HCEC 1CT (cell line): ENCODE measurements around the gene SCYGR1.
A peak's percentile ranks its signal among the peaks of the same experiment; 100 is the strongest.
"Not testable (repeated sequence)": the region's sequence is repeated elsewhere in the genome, so short reads cannot be mapped to it uniquely, and the experiment has no call there.

Experiments used
- DNase-seq: peaks from one replicate; pipeline ENCODE4 v3.0.0-alpha.2; 2017

Gene SCYGR1

DNA sequence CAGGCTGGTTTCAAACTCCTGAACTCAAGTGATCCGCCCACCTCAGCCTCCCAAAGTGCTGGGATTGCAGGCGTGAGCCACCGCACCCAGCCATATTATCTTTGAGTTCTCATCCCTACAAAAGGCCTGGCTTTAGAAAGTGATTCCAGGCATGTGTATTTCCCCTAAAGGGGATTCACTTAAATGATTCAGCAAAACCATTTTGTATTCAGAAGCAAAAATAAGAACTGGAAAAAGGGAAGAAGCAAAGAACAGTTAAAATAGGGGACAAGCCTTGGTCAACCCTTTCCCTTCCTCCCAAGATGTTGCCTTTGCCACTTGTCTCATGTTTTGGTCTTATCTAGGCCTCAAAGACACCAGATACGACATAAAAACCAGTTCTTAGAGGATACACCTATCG is 19.2 kb downstream of the SCYGR1 start:
- no peak for DNase-seq

- no peak for DNase-seq
Observed at GRCh38 chr2:227367427-227367795, 20.3 kb downstream of the SCYGR1 start.

DNA sequence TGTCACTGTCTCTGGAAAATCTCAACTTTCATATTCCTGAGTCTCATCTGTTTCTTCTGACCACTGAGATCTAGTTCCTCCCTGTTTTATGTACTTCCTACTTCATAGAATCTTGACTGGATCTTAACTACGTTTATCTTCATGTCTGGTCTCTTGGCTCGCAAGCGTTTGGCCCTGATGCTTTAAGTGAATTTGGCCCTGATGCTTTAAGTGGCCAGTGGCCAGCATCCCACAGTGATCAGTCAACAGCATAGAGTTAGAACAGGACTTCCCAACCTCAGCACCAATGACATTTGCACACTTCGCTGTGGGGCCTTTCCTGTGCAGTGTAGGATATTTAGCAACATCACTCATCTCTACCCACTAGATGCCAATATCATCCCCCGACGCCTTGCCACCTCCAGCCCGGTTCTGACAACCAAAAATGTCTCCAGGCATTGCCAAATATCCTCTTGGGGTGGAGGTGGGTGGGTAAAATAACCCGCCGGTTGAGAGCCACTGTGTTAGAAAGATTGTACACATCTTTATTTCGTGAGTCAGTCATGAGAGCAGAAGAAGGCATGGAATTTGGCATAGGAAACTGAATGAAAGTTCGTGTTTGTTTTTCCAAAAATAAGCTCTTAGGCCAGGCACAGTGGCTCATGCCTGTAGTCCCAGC is 20.9 kb downstream of the SCYGR1 start:
- peak; percentile 88 for DNase-seq

DNA sequence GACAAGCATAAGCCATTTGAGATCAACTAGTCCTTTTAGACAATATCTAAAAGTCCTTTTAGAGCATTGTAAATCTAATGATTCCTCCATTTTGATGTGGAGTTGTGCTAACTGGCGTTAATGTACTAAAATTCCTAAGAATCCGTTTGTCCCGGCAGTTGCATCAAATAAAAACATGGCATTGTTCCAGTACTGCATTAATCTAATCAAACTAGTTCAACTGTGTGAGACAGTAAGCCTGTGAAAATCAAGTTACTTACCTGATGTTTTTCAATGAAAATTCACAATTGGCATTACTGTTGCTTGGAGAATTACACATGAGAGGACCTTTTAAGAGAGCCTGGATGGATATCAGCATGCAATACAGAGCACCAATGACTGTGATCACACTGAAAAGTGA is 21.9 kb downstream of the SCYGR1 start:
- peak; percentile 5 for DNase-seq

DNA sequence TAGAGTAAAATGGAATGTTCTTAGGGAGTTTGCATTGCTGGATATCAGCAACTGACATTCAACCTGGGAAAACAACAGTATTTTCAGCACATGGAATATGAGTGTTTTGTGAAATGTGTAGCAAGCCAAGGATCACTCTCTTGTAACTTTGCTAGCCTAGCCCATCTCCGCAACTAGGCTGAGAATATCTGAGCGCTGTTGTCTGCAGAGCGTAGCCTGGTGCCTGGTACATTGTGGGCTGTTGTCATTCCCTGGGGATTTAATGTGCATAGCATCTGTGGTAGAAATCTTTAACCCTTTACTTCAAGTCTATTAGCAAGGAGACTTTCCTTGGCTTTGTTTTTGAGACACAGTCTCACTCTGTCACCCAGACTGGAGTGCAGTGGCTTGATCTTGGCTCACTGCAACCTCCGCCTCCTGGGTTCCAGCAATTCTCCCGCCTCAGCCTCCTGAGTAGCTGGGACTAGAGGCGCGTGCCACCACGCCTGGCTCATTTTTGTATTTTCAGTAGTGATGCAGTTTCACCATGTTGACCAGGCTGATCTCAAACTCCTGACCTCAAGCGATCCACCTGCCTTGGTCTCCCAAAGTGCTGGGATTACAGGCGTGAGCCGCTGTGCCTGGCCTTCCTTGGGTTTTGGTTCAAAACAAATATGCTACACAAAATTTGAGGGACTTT is 23.0 kb downstream of the SCYGR1 start:
- not testable (repeated sequence) for DNase-seq

DNA sequence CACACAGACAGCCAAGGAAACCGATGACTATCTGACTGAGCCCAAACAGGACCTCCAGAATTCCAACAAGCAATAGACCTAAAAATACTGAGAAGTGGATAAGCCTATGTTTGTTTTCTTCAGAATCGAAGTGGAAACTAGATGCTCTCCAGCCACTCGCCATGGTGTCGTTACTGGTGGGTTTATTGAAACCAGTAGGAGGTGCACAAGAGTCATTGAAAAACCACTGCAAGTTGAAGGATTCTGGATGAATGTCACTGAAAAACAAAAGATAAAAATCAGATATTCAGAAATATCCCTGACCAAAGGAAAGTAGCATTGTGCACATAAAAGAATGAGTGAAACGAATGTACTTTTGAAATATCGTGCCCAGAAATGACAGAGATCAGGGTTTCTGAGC is 24.0 kb downstream of the SCYGR1 start:
- peak; percentile 10 for DNase-seq

- no peak for DNase-seq
Observed at GRCh38 chr2:227360351-227360750, 27.4 kb downstream of the SCYGR1 start.

DNA sequence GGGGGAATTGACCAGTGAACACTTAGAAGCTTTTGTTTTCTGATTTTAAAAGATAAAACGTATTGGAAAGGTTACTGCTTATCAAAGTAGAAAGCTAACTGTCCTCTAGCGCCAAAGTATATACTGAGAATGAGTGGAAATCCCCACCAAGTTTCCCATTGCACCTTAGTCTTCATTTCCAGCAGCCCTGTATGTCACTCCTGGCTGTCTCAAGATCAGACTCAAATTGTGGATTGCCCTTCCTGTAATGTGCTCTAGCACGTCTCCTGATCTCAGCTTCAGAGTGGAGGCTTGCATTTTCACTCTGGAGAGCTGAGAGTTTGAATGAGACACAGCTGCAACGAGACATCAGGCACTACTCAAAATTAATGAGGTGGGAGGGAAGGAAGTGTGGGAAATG is 36.1 kb downstream of the SCYGR1 start:
- no peak for DNase-seq

GRCh38 chr2:227349989-227350612 is 37.6 kb downstream of the SCYGR1 start:
- DNase-seq, result no peak

GRCh38 chr2:227348324-227348723 is 39.4 kb downstream of the SCYGR1 start:
- no peak for DNase-seq

DNA sequence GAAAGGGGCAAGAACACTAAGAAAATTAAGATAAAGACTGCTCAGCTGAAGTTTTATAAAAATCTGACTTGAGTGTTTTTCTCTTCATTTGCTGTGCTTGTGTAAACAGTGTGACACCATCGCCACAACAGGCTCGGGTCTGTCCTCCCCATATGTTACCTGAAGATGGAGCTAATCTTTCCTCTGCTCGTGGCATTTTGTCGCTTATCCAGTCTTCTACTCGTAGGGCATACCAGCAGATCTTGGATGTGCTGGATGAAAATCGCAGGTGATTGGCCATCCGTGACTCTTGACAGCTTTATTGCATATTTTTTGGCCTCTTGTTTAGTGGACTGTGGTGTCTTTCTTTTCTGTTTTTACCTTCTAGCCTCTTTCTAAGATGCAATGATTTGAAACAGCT is 40.6 kb downstream of the SCYGR1 start:
- no peak for DNase-seq

- DNase-seq, result no peak
Observed at GRCh38 chr2:227344231-227344630, 43.5 kb downstream of the SCYGR1 start.

GRCh38 chr2:227341553-227341952 is 46.2 kb downstream of the SCYGR1 start:
- DNase-seq, result no peak

GRCh38 chr2:227340106-227340505 is 47.6 kb downstream of the SCYGR1 start:
- DNase-seq, result no peak

DNA sequence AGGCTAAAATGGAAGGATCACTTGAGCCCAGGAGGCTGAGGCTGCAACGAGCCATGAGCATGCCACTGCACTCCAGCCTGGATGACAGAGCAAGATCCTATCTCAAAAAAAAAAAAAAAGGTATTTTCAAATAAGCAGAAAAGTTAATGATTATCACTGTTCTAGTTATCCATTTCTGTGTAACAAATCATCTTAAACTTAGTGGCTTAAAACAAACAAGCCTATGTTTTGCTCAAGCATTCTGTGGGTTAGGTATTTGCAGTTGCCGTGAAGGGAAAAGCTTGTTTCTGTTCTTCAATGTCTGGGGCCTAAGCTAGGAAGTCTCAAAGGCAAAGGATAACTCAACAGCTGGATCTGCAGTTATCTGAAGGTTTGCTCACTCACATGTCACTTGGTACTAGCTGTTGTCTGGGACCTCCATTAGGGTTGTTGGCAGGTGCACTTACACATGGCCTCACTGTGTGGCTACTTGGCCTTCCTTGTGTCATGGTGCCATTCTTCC is 48.6 kb downstream of the SCYGR1 start:
- no peak for DNase-seq
